K562 (cell line): ENCODE results near the gene SH3BP2. TPM values are rescaled to one million over a fixed set of nuclear protein-coding genes. Genes with fewer than 3 reads are reported as not detected.

ENCODE experiments used
- EGR1 ChIP-seq: fragments of 450-650 bp; conservative IDR thresholded peaks from 2 replicates; pipeline ENCODE4 v1.6.1; 2017; ENCODE audit warnings: mild to moderate bottlenecking
- ESRRA ChIP-seq: fragments of 450-650 bp; IDR thresholded peaks from 2 replicates; pipeline ENCODE4 v1.6.1; 2014; ENCODE audit warnings: low read depth, mild to moderate bottlenecking, moderate library complexity, borderline replicate concordance
- FOS ChIP-seq: IDR thresholded peaks from 3 replicates; pipeline ENCODE4 v1.6.1; 2011; ENCODE audit not compliant: insufficient read length; ENCODE audit errors: extremely low read depth
- IFI16 ChIP-seq: fragments of 250-450 bp; sonication (Bioruptor Pico); IDR thresholded peaks from 2 replicates; pipeline ENCODE4 v2.1.2; 2022; ENCODE audit warnings: mild to moderate bottlenecking, inconsistent platforms
- KAT2B ChIP-seq: IDR thresholded peaks from one replicate; pipeline ENCODE4 v1.6.1; 2012; ENCODE audit warnings: low read depth, mild to moderate bottlenecking, control low read depth, inconsistent platforms, low read length, moderate library complexity
- LEF1 ChIP-seq: fragments of 450-650 bp; IDR thresholded peaks from 2 replicates; pipeline ENCODE4 v1.6.1; 2016; ENCODE audit warnings: mild to moderate bottlenecking
- MAFK ChIP-seq: IDR thresholded peaks from 2 replicates; pipeline ENCODE4 v1.6.1; 2011; ENCODE audit warnings: low read length, improper control_type of control experiment
- NCOA2 ChIP-seq, 2 experiments: fragments of 450-650 bp; IDR thresholded peaks; 2 replicates each; pipeline ENCODE4 v1.6.1; 2018; ENCODE audit warnings: mild to moderate bottlenecking in 2 of 2, moderate library complexity in 1 of 2; ENCODE audit not compliant: partially characterized antibody in 2 of 2
- PRMT5 ChIP-seq: sonication (generic); formaldehyde crosslinking; IDR thresholded peaks from 2 replicates; pipeline ENCODE4 v1.5.0; 2020; ENCODE audit warnings: missing genetic modification reagents
- RBM39 ChIP-seq: fragments of 200-400 bp; formaldehyde crosslinking; optimal IDR thresholded peaks from 2 replicates; pipeline ENCODE3; 2018; ENCODE audit warnings: low read depth, low read length
- RFX7 ChIP-seq: fragments of 250-450 bp; sonication (Bioruptor Pico); IDR thresholded peaks from 2 replicates; pipeline ENCODE4 v1.5.1; 2021; ENCODE audit warnings: mild to moderate bottlenecking
- RNF2 ChIP-seq: sonication (generic); IDR thresholded peaks from 2 replicates; pipeline ENCODE4 v1.6.1; 2016
- SIN3A ChIP-seq, 2 experiments: fragments of 150-350 bp in 1 of 2; IDR thresholded peaks; 2 replicates each; pipeline ENCODE4 v1.6.1; 2011 to 2016; ENCODE audit warnings: borderline replicate concordance in 2 of 2, low read depth in 2 of 2, low read length in 2 of 2, mild to moderate bottlenecking in 2 of 2, moderate library complexity in 2 of 2; ENCODE audit not compliant: control insufficient read depth in 1 of 2
- TEAD1 ChIP-seq, 2 experiments: fragments of 450-650 bp in 1 of 2; sonication (generic) in 1 of 2; formaldehyde crosslinking; IDR thresholded peaks; 2 replicates each; pipeline versions ENCODE4 v1.4.0 to v1.8.0; 2020 to 2022; ENCODE audit warnings: mild to moderate bottlenecking in 2 of 2, missing genetic modification reagents in 1 of 2
- ZBED1 ChIP-seq: IDR thresholded peaks from 2 replicates; pipeline ENCODE4 v1.6.1; 2014
- ZNF174 ChIP-seq: fragments of 250-450 bp; sonication (Bioruptor Pico); IDR thresholded peaks from 2 replicates; pipeline ENCODE4 v1.4.0; 2020; ENCODE audit warnings: mild to moderate bottlenecking
- ZNF695 ChIP-seq: fragments of 450-650 bp; formaldehyde crosslinking; IDR thresholded peaks from 2 replicates; pipeline ENCODE4 v1.4.0; 2020; ENCODE audit warnings: mild to moderate bottlenecking, moderate library complexity
- ZNF766 ChIP-seq: fragments of 200-800 bp; sonication (Bioruptor generic); conservative IDR thresholded peaks from 2 replicates; pipeline ENCODE4 v1.6.1; 2016; ENCODE audit warnings: missing genetic modification characterization, missing compliant biosample characterization
- polyA plus RNA-seq, 8 experiments: library from polyadenylated mRNA; depleted of rRNA in 4 of 8; stranded (reverse) in 5 of 8; unstranded in 3 of 8; fragments of >200 nt; fragmentation: Nextera tagmentation in 2 of 8; fragmentation: Illumina TruSeq in 1 of 8; extraction: Ambion mirVana in 2 of 8; extraction: Trizol in 1 of 8; gene quantifications; 2 replicates each; pipeline versions ENCODE4 v1.2.1 to v1.2.3, GENCODE V29; 2011 to 2014; ENCODE audit warnings: inconsistent platforms in 1 of 8, missing spikeins in 1 of 8
- total RNA-seq, 7 experiments: library from RNA; depleted of rRNA in 6 of 7; stranded (reverse); fragments of >200 nt in 6 of 7; fragmentation: Illumina TruSeq in 2 of 7; extraction: Trizol in 2 of 7; gene quantifications; 2 replicates each; pipeline versions ENCODE4 v1.2.1 to v1.2.3, GENCODE V29; 2011 to 2021; ENCODE audit warnings: low replicate concordance in 1 of 7
- TF ChIP-seq, protein P1 (sequence below): fragments of 450-650 bp; IDR thresholded peaks from 2 replicates; pipeline ENCODE4 v1.6.1; 2017; ENCODE audit warnings: antibody characterized with exemption, mild to moderate bottlenecking
- TF ChIP-seq, protein P2 (sequence below): fragments of 450-650 bp; IDR thresholded peaks from 2 replicates; pipeline ENCODE4 v1.6.1; 2016
- TF ChIP-seq, protein P3 (sequence below): fragments of 250-450 bp; sonication (Bioruptor Pico); IDR thresholded peaks from 2 replicates; pipeline ENCODE4 v1.4.0; 2020; ENCODE audit warnings: mild to moderate bottlenecking
- TF ChIP-seq, protein P4 (sequence below): sonication (generic); formaldehyde crosslinking; IDR thresholded peaks from 2 replicates; pipeline ENCODE4 v1.8.1; 2023; ENCODE audit warnings: mild to moderate bottlenecking, missing genetic modification reagents, moderate library complexity

The SH3BP2 gene
- total and polyA plus RNA-seq, 9 of the 15 experiments (the other 6 are each of a cell fraction or from before 2014, with no cell fraction given) = 0.34 to 16.0 (median 5.1) TPM

DNA sequence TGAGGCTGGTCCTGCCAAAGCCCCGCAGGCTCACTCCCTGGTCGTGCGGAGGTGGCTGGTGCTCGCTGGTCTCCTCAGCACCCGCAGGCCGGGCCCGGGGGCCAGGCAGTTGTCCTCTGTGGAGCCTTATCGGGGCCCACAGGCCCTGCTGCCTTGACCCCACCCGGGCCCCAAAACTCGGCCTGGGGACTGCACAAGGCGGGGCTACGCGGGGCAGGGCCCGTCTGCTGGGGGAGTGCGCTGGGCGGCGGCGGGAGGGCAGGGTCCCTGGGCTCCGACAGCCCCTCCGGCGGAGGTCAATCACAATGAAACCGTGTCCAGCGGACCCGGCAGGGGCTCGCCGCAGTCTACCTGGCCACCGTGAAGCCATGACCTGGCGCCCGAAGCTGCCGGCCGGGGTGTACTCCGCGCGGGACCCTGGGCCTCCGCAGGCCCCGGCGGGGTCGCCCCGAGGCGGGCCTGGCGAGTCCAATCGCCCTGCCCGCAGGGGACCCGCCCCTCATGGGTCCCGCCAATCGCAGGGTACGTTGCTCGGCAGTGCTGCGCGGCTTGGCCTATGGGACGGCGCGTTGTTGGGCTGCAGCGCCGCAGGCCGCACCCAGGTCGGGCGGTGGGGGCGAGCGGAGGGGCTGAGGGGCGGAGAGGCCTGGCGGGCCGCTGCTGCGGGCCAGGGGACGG, 50.5 kb downstream of the SH3BP2 start, which contains the start of gene ADD1 (continued):
- TF ChIP-seq, protein P1, sequence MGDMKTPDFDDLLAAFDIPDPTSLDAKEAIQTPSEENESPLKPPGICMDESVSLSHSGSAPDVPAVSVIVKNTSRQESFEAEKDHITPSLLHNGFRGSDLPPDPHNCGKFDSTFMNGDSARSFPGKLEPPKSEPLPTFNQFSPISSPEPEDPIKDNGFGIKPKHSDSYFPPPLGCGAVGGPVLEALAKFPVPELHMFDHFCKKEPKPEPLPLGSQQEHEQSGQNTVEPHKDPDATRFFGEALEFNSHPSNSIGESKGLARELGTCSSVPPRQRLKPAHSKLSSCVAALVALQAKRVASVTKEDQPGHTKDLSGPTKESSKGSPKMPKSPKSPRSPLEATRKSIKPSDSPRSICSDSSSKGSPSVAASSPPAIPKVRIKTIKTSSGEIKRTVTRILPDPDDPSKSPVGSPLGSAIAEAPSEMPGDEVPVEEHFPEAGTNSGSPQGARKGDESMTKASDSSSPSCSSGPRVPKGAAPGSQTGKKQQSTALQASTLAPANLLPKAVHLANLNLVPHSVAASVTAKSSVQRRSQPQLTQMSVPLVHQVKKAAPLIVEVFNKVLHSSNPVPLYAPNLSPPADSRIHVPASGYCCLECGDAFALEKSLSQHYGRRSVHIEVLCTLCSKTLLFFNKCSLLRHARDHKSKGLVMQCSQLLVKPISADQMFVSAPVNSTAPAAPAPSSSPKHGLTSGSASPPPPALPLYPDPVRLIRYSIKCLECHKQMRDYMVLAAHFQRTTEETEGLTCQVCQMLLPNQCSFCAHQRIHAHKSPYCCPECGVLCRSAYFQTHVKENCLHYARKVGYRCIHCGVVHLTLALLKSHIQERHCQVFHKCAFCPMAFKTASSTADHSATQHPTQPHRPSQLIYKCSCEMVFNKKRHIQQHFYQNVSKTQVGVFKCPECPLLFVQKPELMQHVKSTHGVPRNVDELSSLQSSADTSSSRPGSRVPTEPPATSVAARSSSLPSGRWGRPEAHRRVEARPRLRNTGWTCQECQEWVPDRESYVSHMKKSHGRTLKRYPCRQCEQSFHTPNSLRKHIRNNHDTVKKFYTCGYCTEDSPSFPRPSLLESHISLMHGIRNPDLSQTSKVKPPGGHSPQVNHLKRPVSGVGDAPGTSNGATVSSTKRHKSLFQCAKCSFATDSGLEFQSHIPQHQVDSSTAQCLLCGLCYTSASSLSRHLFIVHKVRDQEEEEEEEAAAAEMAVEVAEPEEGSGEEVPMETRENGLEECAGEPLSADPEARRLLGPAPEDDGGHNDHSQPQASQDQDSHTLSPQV = no peak
- TF ChIP-seq ZNF174 (CRISPR knock-in tag) (no peak), RFX7 (CRISPR knock-in tag) (no peak), LEF1 (no peak), RNF2 (no peak), SIN3A (IDR thresholded peaks at IDR 0.05; ENCODE audit: borderline replicate concordance in 2 of 2, control insufficient read depth in 1 of 2, low read depth in 2 of 2, low read length in 2 of 2) (no peak), FOS (peak; percentile 96), RBM39 (no peak), ESRRA (peak; percentile 55; the same call in 1 of the 2 replicates), MAFK (no peak), EGR1 (peak; percentile 38; the same call in 1 of the 2 replicates), ZNF695 (CRISPR knock-in tag) (no peak), NCOA2 (IDR thresholded peaks at IDR 0.05; ENCODE audit: partially characterized antibody in 2 of 2) (no peak), PRMT5 (CRISPR knock-in tag) (no peak), ZNF766 (CRISPR knock-in tag) (no peak), TEAD1 (CRISPR knock-in tag; IDR thresholded peaks at IDR 0.05) (peak in 1 of 2 experiments; percentile 41; a peak in 1 of 4 replicates), ZBED1 (no peak), IFI16 (CRISPR knock-in tag) (no peak), KAT2B (no peak)
- TF ChIP-seq, protein P2, sequence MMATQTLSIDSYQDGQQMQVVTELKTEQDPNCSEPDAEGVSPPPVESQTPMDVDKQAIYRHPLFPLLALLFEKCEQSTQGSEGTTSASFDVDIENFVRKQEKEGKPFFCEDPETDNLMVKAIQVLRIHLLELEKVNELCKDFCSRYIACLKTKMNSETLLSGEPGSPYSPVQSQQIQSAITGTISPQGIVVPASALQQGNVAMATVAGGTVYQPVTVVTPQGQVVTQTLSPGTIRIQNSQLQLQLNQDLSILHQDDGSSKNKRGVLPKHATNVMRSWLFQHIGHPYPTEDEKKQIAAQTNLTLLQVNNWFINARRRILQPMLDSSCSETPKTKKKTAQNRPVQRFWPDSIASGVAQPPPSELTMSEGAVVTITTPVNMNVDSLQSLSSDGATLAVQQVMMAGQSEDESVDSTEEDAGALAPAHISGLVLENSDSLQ = no peak
- TF ChIP-seq, protein P3, sequence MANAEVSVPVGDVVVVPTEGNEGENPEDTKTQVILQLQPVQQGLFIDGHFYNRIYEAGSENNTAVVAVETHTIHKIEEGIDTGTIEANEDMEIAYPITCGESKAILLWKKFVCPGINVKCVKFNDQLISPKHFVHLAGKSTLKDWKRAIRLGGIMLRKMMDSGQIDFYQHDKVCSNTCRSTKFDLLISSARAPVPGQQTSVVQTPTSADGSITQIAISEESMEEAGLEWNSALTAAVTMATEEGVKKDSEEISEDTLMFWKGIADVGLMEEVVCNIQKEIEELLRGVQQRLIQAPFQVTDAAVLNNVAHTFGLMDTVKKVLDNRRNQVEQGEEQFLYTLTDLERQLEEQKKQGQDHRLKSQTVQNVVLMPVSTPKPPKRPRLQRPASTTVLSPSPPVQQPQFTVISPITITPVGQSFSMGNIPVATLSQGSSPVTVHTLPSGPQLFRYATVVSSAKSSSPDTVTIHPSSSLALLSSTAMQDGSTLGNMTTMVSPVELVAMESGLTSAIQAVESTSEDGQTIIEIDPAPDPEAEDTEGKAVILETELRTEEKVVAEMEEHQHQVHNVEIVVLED (CRISPR knock-in tag) = no peak
- TF ChIP-seq, protein P4, sequence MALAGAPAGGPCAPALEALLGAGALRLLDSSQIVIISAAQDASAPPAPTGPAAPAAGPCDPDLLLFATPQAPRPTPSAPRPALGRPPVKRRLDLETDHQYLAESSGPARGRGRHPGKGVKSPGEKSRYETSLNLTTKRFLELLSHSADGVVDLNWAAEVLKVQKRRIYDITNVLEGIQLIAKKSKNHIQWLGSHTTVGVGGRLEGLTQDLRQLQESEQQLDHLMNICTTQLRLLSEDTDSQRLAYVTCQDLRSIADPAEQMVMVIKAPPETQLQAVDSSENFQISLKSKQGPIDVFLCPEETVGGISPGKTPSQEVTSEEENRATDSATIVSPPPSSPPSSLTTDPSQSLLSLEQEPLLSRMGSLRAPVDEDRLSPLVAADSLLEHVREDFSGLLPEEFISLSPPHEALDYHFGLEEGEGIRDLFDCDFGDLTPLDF (CRISPR knock-in tag) = no peak
